ENCODE data around the gene EIF1.
"Not testable (repeated sequence)": the region's sequence is repeated elsewhere in the genome, so short reads cannot be mapped to it uniquely, and the experiment has no call there.

Gene EIF1

DNA sequence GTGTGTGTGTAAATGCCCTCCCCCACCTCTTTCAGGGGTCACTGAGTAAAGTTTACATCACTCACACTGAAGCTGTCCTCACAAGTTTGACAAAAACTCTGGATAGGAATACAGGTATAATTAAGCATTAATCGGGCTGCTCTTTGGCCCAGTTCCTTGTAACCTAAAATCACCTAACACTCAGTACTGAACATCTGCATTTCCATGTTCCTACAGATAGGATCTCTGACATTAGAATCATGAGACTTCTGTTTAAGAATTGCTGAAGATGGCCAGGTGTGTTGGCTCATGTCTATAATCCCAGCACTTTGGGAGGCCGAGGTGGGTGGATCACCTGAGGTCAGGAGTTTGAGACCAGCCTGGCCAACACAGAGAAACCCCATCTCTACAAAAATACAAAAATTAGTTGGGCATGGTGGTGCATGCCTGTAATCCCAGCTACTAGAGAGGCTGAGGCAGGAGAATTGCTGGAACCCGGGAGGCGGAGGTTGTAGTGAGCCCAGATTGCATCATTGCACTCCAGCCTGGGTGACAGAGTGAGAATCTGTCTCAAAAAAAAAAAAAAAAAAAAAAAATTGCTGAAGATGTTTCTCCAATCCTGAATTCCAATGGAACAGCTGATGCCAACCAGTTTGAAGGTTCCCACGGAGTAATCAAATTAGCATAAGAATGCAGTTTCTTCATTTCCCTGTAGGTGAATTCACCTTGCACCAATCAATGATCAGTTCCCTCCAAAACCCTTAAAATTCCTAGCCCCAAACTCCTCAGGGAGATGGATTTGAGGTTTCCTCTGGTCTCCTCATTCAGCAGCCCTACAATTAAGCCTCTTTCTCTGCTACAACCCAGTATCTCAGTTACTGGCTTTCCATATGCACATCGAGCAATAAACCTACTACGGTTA lies 13.3 kb upstream of the EIF1 start:
- not testable (repeated sequence) for H3K27ac ChIP-seq; DNase-seq (ENCODE audit: low read depth, low spot score)

DNA sequence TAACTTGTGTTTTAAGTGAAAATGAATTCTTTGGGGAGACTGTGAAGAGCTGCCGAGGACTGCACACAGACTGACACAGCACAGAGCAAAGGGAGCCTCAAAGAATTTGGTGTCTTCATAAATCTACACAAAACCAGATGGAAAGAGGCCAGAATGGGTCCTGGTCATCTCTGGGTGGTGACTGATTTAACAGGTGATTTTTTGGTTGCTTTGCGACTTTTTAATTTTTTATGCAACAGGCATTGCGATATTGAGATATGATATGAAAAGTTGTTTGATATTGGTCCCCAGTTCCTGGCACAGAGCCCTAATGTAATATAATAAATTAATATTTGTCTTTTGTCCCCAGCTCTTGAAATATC lies 12.6 kb upstream of the EIF1 start:
- no peak for DNase-seq (ENCODE audit: low read depth, low spot score)
- H3K27ac ChIP-seq, result no peak overlapping the region

DNA sequence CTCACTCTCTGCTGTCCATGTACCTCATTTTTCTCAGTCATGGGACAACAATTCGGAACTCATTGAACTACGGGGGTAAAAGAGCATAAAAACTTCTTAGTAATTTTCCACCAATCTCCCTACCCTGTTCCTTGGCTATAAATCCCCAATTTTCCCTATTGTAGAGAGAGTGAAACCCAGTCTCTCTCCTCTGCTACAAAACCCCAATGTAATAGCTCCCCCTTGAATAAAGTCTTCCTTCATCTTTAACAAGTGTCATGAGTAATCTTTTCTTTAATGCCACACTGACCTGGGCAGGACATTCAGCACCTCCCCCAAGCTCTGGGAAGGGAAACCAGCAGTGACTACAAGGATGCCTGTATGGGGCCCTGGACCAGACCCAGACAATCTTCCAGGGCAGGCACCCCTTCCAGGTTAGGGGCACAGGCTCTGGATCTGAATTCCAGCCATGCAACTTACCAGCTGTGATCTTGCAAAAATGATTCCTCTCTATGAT lies 10.2 kb upstream of the EIF1 start:
- no peak for DNase-seq (ENCODE audit: low read depth, low spot score)

DNA sequence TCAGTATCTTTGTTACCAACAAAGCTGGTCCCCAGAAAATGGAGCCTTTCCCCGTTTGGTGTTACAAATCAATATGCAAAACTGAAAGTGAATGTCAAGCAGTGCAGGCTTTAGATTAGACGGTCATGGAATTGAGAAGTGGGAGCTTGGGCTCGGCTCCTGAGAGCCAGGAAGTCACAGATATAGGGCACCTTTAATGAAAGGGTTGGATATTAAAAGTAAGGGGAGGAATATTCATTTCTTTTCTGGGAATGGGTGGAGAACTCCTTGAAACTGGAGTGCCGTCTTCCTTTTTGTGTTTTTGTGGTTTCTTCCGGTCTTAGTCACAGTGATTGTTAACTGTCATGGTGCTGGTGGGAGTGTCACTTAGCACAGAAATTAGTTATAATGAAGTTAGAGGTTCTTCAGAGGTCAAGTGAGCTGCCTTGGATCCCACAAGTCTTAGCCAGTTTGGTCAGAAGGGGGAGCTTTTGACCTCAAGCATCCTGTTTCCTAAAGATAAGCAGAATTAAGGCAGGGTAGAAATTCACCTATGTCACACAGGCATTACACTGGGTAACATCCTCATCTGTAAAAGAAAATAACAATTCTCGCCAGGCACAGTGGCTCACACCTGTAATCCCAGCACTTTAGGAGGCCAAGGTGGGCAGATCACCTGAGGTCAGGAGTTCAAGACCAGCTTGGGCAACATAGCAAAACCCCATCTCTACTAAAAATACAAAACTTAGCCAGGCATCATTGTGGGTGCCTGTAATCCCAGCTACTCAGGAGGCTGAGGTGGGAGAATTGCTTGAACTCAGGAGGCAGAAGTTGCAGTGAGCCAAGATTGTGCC lies 9.6 kb upstream of the EIF1 start:
- H3K27ac ChIP-seq, result peak overlapping the region; percentile 78
- no peak for DNase-seq (ENCODE audit: low read depth, low spot score)

More for the DNA sequence above, 10.2 kb upstream of the EIF1 start:
- peak overlapping the region; percentile 78 for H3K27ac ChIP-seq

DNA sequence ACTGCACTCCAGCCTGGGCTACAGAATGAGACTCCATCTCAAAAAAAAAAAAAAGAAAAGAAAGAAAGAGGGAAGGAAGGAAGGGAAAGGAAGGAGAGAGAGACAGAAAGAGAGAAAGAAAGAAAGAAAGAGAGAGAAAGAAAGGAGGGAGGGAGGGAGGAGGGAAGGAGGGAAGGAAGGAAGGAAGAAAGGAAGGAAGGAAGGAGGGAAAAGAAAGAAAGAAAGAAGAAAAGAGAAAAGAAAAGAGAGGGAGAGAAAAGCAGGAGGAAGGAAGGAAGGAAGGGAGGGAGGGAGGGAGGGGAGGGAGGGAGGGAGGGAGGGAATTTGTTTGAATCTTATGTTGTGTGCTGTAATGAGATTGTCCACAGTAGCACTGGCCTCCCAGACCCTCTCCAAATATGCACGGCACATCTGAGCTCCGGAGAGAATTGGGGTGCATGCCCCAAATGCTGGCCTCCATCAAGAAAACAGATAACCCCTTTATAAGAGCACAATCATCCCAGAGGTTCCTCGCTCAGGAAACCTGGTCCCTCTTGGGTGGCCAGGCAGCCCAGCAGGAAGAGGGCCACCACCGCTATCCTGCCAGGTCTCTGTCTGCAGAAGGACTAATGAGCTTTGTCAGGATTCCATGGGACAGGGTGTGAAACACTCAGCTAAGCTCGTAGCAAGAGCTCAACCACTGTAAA lies 8.8 kb upstream of the EIF1 start:
- peak overlapping the region; percentile 78 for H3K27ac ChIP-seq
- DNase-seq (ENCODE audit: low read depth, low spot score), result no peak

DNA sequence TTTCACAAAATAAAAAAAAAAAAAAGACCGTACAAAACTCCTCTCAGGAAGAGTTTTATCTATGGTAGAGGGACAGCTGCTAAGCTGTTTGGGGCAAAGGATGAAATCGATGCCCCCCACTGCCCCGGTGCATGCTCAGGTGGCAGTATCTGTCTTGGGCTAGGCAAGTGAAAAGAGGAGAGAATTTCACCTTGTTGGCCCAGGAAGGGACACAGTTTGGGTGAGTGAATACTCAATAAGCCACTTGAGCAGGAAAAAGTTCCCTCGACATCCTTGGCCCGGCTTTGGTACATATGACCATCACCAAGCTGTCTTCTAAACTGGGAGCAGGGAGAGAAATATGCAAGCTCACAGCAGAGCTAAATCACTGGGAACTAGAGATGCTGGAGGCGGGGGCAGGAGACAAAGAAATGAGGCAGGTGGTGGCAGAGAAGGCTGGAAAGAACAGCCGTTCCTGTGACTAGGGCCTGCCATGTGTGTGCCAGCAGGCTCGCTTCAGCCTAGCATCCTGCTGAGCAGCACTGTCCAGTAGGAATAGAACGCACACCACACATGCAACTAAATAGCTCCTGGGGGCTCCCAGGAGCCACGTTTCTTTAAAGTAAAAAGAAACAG lies 8.2 kb upstream of the EIF1 start:
- no peak for DNase-seq (ENCODE audit: low read depth, low spot score)
- no peak overlapping the region for H3K27ac ChIP-seq

DNA sequence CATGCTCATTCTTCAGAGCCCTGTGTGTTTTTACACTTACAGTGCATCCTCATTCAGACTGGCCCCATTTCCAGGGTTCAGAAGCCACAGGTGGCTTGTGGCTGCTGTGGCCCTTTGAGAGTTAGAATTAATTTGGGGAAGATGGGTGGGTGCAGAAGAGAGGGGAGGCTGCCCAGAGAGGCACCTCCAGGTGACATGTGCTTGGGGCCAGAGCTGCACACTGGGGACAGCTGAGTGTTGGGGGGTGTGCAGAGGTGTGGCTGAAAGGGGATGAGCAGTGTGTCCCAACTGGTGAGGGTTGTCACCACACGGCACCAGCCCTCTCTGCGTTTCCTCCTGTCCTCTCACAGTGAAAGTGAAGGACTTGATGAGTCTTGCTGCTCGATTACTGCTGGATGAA lies 6.9 kb upstream of the EIF1 start:
- H3K27ac ChIP-seq, result no peak overlapping the region
- no peak for DNase-seq (ENCODE audit: low read depth, low spot score)

DNA sequence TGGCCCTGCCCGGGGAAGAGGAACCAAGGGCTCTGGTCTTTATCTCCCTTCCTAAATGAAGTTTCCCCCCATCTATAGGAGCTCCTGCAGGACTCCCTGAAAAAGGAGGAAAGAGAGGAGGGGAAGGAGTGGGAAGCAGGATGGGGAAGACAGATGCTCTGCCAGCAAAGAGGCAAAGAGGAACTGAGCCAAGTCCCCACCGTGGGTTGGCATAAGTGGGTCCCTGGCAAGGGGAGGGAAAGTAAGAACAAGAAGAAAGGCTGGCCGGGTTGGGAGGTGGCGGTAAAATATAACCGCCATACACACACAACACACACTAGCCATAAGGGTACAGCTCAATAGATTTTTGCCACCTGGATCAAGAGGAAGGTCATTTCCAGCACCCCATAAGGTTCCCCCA lies 6.1 kb upstream of the EIF1 start:
- no peak for DNase-seq (ENCODE audit: low read depth, low spot score)
- H3K27ac ChIP-seq, result no peak overlapping the region

DNA sequence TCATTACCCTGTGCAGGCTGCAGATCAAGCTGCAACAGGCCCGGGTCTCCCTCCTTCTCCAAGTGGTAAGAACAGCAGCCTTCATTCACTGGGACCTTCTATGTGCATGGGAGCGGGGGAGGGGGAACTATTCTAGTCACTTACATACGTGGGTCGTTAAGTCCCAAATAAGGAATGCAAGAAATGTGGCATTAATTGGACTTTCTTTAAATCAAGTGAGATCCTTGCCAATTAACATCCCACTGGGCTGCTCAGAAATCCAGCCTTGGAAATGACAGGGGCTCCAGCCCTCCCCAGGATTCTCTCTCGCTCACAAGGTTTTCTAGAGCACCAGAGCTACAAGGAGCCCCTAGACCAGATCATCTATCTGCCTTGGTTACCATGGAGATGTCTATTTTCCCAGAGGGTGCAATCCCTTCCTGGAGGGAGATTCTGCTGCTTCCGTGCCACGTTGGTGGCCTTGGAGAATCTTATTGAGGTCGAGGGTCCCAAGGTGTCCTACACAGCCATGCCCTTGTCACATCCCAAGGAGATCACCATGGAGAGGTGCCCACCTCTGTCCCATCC lies 5.2 kb upstream of the EIF1 start:
- no peak for DNase-seq (ENCODE audit: low read depth, low spot score)
- no peak overlapping the region for H3K27ac ChIP-seq

DNA sequence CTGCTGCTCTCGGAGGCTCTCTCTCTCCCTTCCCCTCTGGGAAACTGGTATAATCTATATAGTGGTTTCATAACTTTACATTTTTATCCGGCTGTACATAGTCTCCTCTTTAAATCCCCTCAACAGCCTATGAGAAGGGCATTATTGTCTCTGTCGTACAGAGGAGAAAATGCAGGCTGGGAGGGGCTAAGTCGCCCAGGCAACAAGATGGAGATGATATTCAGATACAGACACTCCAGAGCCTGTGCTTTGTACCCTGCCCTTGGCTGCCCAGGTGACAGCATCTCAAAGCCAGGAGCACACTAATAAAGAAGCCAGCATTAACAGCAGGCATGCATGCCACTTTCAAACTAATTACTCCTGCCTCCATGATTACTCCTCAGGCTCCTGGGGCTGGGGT lies 4.7 kb upstream of the EIF1 start:
- H3K27ac ChIP-seq, result no peak overlapping the region
- no peak for DNase-seq (ENCODE audit: low read depth, low spot score)

DNA sequence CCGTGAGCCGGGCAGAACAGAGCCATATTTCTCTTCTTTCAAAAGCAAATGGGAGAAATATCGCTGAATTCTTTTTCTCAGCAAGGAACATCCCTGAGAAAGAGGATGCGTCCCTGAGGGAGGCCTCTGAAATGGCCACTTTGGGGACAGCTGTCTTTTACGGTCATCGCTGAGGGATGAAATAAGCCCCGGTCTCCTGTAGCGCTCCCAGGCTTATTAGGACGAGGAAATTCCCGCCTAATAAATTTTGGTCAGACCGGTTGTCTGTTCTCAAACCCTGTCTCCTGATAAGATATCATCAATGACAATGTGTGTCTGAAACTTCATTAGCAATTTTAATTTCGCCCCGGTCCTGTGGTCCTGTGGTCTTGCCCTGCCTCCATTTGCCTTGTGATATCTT lies 2.9 kb upstream of the EIF1 start:
- DNase-seq (ENCODE audit: low read depth, low spot score); H3K27ac ChIP-seq: not testable (repeated sequence)

DNA sequence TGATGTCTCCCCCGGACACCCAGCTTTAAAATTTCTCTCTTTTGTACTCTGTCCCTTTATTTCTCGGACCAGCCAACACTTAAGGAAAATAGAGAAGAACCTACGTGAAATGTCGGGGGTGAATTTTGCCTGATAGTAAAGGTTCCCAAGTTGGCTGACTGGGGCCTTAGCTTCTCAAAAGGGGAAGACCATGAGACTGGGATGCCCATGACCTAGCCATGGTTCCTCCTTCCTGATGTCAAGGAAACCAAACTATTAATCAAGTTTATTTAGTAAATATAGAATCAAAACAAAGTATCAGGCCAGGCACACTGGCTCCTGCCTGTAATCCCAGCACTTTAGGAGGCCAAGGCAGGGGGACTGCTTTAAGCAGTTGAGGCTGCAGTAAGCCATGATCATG lies 2.4 kb upstream of the EIF1 start:
- no peak overlapping the region for H3K27ac ChIP-seq
- no peak for DNase-seq (ENCODE audit: low read depth, low spot score)

DNA sequence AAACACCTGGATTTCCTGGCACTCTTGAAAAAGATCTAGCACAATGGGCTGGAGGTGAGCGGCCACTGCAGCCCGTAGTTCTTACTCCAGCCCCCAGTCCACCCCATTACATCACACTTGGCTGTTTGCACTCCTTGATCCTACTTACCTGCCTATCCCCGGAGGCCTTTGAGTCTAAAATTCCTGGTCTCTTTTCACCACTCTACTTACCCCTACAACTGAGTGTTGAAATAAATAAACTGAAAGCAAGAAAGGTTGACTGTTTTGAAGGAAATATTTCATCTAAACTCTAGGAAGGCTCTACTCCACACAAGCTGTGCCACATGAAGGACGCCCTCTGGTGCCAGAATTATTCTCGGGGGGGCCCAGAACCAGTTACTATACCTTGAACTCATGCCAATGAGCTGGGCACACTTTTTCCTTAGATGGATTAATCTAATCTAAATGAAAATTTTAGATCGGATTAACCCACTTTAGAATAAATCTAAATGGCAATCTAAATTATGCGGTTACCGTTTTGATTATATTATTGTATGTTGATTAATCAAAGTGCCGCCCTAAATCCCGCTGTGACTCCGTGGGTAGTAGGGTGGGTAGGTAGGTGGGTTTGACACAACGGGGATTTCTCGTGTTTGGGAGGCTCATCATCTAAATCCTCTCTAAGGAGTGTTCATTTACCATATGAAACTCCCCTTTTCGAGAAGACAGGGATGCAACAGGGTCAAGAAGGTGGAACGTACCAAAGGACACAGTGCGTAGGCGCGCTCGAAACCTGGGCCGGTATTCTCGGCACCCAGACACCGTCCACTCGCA lies 651 bp upstream of the EIF1 start:
- H3K27ac ChIP-seq, result peak overlapping the region; percentile 99
- no peak for DNase-seq (ENCODE audit: low read depth, low spot score)

DNA sequence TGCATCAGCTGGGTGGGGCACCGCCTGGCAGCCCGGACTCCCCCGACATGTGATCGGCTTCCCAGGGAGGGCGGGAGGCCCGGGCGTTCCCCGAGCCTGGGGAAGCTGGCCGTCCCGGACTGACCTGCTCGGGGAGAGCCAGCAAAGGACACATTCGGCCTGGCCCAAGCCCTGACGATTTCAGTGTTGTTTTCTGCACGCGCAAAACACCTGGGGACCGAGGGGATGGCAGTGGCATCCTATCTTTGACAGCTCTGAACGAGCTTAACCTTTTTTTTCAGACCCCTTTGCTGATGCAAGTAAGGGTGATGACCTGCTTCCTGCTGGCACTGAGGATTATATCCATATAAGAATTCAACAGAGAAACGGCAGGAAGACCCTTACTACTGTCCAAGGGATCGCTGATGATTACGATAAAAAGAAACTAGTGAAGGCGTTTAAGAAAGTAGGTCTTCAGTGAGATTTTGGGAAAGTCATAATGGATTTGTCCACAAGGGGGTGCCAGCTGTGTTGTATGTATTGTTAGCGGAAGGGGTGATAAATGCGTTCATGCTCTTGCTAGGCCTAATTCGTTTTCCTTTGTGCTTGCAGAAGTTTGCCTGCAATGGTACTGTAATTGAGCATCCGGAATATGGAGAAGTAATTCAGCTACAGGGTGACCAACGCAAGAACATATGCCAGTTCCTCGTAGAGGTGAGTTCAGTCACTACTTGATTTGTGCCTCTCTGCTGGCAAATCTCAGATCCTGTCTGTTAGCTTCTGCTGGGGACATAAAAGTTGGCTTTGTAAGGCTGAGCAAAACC lies 1.0 kb downstream of the EIF1 start:
- DNase-seq (ENCODE audit: low read depth, low spot score), result no peak
- H3K27ac ChIP-seq, result peak overlapping the region; percentile 99

DNA sequence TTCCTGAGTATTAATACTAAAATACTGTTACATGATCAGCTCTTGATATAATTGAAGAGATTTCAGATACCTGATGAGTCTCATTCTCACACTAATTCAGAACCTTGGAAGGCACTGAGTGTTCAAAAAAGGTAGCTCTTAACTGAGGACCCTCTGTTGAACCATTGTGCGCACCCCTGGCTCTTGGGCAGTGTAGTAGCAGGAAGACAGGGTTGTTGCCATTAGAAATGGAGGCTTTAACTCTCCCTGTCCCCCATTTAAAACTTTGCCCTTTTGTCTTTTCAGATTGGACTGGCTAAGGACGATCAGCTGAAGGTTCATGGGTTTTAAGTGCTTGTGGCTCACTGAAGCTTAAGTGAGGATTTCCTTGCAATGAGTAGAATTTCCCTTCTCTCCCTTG lies 1.8 kb downstream of the EIF1 start:
- peak overlapping the region; percentile 99 for H3K27ac ChIP-seq
- DNase-seq (ENCODE audit: low read depth, low spot score), result no peak

DNA sequence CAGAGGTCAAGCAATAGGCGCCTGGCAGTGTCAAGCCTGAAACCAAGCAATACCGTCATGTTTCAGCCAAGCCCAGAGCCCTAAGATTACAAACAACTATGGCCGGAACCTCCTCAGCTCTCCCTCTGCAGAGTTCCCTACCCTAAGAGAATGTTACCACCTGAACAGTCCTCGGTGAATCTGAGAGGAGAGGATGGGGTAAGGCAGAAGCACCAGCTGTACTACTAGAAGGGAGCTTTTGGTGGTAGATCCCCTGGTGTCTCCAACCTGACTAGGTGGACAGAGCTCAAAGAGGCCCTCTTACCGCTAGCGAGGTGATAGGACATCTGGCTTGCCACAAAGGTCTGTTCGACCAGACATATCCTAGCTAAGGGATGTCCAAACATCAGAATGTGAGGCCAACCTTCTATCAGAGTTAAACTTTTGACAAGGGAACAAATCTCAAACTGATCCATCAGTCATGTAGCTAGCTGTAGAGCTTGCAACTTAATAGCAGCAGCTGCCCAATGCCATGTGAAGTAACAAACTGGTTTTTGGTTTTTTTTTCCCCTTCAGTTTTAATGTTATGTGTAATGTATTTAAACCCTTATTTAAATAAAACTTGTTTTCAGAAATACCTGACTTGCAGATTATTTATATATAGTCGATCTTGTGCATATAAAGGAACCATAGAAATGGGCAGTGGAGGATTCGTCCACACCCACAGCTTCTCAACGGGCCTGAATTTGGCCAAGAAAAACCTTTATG lies 2.5 kb downstream of the EIF1 start:
- peak overlapping the region; percentile 99 for H3K27ac ChIP-seq
- no peak for DNase-seq (ENCODE audit: low read depth, low spot score)

DNA sequence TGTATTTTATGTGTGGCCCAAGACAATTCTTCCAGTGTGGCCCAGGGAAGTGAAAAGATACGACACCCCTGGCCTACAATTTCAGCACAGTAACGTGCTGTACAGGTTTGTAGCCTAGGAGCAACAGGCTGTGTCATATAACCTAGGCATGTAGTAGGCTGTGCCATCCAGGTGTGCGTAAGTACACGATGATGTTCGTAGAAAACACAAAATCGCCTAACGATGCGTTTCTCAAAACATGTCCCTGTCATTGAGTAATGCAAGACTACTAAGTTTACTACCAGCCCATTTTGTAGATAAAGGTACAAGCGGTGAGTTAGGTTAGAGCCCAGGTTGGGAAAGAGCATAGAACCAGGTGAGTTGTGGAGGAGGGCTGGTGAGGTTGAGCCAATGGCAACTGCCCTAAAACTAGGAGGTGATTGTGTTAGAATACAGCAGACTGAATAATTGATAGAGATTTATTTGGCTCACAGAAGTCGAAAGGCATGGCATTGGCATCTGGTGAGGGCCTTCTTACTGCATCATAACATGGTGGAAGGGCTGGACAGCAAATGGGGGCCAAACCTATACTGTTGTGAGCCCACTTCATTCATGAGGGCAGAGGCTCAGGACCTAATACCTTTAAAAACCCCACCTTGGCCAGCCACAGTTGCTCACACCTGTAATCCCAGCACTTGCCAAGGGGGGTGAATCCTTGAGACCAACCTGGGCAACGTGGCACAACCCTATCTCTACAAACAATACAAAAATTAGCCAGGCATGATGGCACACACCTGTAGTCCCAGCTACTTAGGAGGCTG lies 4.2 kb downstream of the EIF1 start:
- H3K27ac ChIP-seq, result peak overlapping the region; percentile 99
- DNase-seq (ENCODE audit: low read depth, low spot score), result no peak
